ENCODE results near the gene LMX1B.

GRCh38 chr9:126683698-126684044 is 69.9 kb downstream of the LMX1B start:
- TF ChIP-seq, protein P1, sequence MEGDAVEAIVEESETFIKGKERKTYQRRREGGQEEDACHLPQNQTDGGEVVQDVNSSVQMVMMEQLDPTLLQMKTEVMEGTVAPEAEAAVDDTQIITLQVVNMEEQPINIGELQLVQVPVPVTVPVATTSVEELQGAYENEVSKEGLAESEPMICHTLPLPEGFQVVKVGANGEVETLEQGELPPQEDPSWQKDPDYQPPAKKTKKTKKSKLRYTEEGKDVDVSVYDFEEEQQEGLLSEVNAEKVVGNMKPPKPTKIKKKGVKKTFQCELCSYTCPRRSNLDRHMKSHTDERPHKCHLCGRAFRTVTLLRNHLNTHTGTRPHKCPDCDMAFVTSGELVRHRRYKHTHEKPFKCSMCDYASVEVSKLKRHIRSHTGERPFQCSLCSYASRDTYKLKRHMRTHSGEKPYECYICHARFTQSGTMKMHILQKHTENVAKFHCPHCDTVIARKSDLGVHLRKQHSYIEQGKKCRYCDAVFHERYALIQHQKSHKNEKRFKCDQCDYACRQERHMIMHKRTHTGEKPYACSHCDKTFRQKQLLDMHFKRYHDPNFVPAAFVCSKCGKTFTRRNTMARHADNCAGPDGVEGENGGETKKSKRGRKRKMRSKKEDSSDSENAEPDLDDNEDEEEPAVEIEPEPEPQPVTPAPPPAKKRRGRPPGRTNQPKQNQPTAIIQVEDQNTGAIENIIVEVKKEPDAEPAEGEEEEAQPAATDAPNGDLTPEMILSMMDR (optimal IDR thresholded peaks at IDR 0.05 in 1 of 3, IDR thresholded peaks at IDR 0.05 in 1 of 3, conservative IDR thresholded peaks at IDR 0.05 in 1 of 3; ENCODE audit: extremely low read depth in 1 of 3, insufficient read depth in 2 of 3, low read length in 3 of 3): no peak
- TF ChIP-seq EZH2 (IDR thresholded peaks at IDR 0.05; ENCODE audit: low read length): no peak
